Activated T-cell treated with anti-CD3 and anti-CD28 coated beads for 1 hour (primary cell): ENCODE results near the gene COX17.

Experiments used
- DNase-seq: peaks from one replicate; pipeline ENCODE4 v3.0.0-alpha.2; 2020; ENCODE audit warnings: low read depth

The COX17 gene

GRCh38 chr3:119643528-119643927 is 33.7 kb downstream of the COX17 start:
- DNase-seq: no peak

GRCh38 chr3:119642746-119643473 is 34.3 kb downstream of the COX17 start:
- DNase-seq: no peak

DNA sequence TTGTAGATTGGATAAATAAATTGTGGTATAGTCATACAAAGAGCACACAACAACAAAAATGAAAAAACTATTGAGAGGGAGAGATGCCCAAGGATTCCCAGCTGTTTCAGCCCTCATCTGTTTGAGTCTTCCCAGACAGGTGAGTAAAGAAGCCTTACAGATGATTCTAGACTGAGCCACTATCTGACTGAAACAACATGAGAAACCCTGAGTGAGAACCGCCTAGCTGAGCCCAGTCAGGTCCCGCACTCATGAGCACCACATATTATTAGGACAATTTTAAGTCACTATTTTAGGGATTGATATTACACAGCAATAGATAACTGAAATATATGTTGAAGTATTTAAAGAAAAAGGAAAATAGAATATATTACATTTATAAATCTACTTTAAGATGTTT is 35.8 kb downstream of the COX17 start:
- DNase-seq: no peak

DNA sequence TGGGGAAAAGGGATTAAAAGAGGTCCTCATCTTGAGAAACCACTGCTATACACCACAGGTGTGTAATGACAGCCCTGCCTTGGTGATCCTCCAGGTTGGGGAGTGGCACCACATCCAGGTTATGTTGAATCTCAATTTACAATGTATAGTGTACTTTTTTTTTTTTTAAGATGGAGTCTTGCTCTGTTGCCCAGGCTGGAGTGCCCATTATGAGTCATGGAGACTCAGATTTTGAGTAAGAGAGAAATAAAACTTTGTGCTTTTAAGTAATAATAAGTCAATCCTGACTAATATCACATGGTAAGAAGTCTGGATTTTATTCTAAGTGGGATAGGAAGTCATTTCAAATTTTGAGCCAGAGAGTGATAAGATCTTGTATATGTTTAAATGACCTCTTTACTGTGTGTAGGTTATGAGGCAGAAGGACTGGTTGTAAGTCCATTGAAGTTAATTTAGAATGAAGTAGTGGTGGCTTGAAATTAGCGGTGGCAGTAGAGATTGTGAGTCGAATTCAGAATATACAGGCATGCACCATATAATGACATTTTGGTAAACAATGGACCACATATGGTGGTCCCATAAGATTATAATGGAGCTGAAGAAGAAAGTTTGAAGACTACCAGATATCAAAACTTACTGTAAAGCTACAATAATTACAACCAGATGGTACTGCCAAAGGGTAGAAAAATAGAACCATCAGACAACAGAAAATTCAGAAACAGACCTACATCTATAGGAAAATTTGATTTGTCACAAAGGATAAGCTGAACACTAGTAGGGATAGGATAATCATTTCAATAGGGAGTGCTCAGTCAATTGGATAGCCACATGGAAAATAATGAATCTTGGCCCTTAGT is 37.5 kb downstream of the COX17 start:
- no peak for DNase-seq

DNA sequence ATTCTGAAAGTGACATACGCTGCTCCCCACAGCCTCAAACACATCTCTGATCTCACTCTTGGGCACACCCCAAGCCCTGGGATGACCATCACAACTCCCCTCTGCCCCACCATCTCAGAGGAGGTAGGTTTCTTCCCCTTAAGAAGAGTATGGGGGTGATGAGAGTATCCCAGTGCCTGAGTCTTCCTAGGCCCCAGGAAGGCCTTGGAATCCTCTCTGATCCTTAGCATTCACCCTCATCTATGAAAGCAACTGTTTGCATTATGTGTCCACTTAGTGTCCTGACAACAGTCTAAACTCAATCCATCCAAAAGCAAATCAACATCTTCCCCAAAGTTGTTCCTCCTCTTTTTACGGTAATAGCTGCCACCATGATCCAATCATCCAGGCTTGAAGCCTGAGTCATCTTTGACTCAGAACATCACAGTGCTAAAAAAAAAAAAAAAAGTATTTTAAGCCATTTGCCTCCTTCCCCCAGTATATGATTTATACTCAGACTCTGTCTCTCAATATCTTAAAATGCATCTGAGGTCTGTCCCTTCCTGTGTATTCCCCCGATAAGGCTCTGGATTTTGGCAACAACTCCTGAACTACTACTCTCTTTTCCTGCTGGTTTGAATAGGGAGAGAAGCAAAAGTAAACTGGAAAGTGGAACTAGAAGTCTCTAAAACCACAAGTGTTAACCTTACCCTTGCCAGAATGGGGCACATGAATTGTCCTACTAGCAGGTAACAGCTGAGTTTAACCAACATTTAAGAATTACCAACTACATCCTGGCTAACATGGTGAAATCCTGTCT is 39.3 kb downstream of the COX17 start:
- no peak for DNase-seq

- no peak for DNase-seq
Observed at GRCh38 chr3:119636891-119637611, 40.2 kb downstream of the COX17 start.

DNA sequence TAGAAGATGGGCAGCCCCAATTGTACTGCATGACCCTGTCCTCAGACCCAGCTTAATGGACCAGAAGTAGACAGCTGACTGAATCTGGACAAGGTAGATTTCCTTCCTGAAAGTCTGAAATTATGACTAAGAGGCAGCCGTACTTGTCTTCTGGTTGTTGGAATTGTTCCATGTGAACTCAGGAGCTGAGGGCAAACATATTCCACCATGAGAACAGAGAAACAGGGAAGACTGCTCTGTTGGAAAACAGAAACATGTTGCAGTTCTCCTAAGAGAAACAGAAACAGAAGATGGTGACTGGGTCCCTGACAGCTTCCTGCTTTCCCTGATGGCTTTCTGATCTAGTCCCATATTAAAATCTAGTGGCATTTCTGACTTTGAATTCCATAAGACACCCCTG is 41.0 kb downstream of the COX17 start:
- no peak for DNase-seq

DNA sequence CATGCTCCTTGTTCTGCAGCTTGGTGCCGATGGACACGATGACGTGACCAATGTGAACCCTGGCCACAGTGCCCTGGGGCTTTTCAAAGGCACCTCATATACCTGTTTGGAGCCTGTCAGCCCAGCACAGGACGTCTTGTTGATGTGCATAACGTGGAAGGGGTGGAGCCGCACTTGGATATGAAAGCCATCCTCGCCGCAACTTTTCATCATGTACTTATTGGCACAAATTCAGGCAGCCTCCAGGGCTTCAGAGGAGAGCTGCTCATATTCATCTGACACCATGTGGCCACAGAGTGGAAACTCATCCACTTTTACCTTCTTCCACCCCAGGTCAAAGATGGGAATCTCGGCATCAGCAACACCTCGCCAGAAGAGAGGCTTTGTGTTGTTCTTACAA is 41.5 kb downstream of the COX17 start:
- DNase-seq: no peak

DNA sequence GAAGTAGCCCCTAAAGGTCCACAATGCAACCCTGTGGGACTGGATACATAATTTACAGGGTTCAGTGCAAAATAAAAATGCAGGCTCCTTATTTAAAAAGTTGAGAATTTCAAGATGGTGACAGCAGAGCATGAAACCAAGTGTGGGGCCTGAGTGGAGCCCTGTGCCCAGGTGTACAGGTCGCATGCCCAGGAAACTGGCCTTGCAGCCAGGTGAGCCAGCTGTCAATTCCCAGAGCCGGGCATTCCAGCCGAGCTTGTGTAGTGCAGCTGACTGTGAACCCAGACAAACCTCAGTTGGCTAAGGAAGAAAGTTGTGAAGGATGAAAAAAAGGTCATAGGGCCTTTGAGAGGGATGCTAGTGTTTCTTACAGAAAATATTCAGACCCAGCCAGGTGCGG is 44.4 kb downstream of the COX17 start:
- DNase-seq: no peak

DNA sequence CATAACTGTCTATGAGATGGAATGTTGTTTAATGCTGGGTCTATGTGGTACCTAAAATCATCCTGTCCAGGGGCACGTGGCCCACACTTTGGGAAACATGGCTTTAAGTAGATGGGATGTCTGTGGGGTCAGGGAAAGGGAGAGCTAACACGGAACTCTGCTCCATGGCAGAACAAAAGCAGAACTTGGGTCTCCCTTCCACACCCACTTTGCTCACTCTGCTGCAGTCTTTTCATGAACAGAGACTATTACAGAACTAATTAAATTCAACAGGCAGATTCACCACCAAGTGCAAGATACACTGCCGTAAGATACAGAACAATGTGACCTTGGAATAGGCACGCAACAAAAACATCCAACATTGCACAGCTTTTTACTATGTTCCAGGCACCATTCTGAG is 45.0 kb downstream of the COX17 start:
- DNase-seq: no peak

DNA sequence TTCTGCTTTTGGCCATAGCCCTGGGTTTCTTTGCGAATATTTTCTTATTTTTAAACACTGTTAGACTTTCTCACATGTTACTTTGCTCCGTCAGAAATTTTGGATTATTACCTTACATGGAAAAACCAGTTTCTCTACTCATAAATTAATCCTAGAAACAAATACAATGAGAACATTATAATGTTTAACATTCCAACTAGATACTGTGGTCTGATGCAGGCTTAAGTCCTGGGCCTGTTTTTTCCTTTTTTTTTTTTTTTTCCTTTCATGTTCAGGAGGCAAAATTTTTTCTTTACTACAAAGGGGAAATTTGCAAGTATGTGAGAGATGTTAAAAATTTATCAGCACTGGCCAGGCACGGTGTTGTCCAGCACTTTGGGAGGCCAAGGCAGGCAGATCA is 45.7 kb downstream of the COX17 start:
- no peak for DNase-seq

GRCh38 chr3:119630880-119631329 is 46.3 kb downstream of the COX17 start:
- DNase-seq: no peak

DNA sequence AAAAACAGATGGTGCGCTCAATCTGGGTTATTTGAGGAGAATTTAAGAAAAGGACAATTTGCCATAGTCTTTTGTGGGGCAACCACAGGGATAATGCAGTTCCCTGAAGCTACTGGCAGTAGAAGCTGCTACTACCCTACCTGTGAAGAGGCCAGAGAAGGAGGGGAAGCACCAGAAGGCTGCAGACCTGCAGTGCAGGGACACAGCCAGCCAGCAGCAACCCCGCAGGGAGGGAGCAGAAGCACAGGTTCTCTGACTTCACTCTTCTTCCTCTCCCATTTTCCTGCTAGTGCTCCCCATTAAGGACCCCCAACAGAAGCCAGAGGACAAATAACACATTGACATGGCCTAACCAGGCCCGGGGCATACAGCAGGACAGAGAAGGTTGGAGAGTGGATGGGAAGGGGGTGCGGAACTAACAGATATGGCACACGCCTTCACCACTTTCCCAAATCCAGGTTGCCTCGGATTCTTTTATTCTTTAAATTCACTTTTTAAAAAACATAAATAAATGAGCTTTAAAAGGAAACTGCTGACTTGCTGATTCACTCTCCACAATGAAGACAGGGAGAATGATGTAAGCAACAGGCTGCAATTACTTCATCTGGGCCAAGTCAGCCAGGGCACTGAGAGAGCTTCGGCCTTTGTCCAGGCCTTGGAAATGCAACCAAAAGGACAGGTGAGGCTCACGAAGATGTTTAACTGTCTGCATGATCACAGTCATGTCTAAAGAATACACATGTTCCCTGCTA is 46.9 kb downstream of the COX17 start:
- no peak for DNase-seq

DNA sequence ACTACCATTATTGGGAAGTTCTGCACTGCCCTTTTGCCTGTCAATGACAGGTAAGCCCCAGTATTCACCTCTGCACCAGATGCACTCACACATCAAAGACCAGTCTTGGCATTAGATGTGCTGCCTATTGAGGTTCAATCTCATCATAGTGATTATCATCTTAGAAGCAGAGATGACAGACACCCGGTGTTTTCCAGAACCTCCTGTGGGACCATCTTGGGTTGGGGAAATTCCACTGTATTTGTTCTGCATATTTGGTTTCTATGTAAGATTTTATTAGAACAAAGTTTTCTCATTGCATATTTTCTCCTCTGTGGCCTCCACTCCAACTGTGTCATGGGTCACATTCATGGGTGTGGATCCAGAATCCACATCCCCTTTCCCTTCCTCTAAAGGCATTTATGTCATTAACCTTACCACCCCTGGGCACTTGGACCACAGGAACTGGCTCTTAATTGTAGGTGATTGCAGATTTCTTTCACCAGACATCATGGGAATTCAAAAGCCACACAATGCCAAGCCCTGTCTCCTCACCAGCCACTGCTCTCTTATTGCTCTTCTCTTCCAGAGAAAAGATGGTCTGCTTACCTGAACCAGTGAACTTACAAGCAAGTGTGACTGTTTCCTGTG is 48.3 kb downstream of the COX17 start:
- DNase-seq: no peak

DNA sequence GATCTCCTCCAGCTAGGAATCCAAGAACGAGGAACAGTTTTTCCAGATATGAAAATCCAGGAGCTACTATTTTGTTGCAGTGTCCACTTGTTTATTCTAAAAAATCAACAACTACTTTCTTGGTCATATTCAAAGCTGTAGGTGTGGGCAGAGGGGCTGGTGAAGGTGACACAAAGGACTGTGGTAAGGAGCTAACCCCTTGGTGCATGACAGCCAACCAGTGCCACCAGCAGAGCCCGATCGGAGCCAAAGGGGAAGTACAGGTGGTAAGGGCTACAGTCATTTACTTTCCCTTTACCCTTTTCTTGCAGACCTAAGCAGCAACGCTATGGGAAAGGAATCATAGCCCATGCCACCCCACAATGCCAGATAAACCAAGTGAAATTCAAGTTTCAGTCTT is 48.8 kb downstream of the COX17 start:
- no peak for DNase-seq

- DNase-seq: no peak
Observed at GRCh38 chr3:119627461-119627860, 49.7 kb downstream of the COX17 start.

GRCh38 chr3:119626196-119626595 is 51.0 kb downstream of the COX17 start:
- DNase-seq: no peak

GRCh38 chr3:119625451-119626153 is 51.6 kb downstream of the COX17 start:
- DNase-seq: no peak

- DNase-seq: no peak
Observed at GRCh38 chr3:119624002-119624720, 53.0 kb downstream of the COX17 start.
